Stimulated activated CD4-positive, alpha-beta T cell treated with anti-CD3 and anti-CD28 coated beads, TNF-alpha, amount 100 ng/mL, for 24 hours (primary cell): Measurements from ENCODE around the gene TMBIM6.
"Not testable (repeated sequence)": the region's sequence is repeated elsewhere in the genome, so short reads cannot be mapped to it uniquely, and the experiment has no call there.

Experiments
- DNase-seq, 3 experiments: peaks; one replicate each; pipeline ENCODE4 v3.0.0-alpha.2; 2020; ENCODE audit warnings: low read depth in 3 of 3

The TMBIM6 gene

GRCh38 chr12:49728446-49728845 lies 12.9 kb upstream of the TMBIM6 start:
- no peak for DNase-seq

GRCh38 chr12:49730050-49730449 lies 11.3 kb upstream of the TMBIM6 start:
- DNase-seq, result no peak

- DNase-seq, result no peak
Measured at GRCh38 chr12:49730568-49731101, 10.7 kb upstream of the TMBIM6 start.

- DNase-seq, result no peak
Measured at GRCh38 chr12:49733219-49734017, 7.9 kb upstream of the TMBIM6 start.

GRCh38 chr12:49734900-49735299 lies 6.5 kb upstream of the TMBIM6 start:
- DNase-seq, result not testable (repeated sequence)

- DNase-seq, result not testable (repeated sequence)
Measured at GRCh38 chr12:49738721-49739120, 2.6 kb upstream of the TMBIM6 start.

GRCh38 chr12:49740277-49740676 lies 1.1 kb upstream of the TMBIM6 start:
- not testable (repeated sequence) for DNase-seq

GRCh38 chr12:49741882-49742620 lies 694 bp downstream of the TMBIM6 start:
- DNase-seq, result peak; percentile 62 to 86 (median 74)

- DNase-seq, result no peak
Measured at GRCh38 chr12:49744363-49744885, 3.1 kb downstream of the TMBIM6 start.

GRCh38 chr12:49748306-49748705 lies 6.9 kb downstream of the TMBIM6 start:
- no peak for DNase-seq

GRCh38 chr12:49748800-49749199 lies 7.4 kb downstream of the TMBIM6 start:
- no peak for DNase-seq

- peak in 2 of 3 experiments; percentile 44 to 56 for DNase-seq
Measured at GRCh38 chr12:49750027-49750995, 9.0 kb downstream of the TMBIM6 start.

GRCh38 chr12:49750996-49751393 lies 9.6 kb downstream of the TMBIM6 start:
- DNase-seq, result no peak

GRCh38 chr12:49761677-49762467 lies 20.5 kb downstream of the TMBIM6 start:
- no peak for DNase-seq

- no peak for DNase-seq
Measured at GRCh38 chr12:49762468-49762847, 21.1 kb downstream of the TMBIM6 start.

GRCh38 chr12:49763006-49763591 lies 21.7 kb downstream of the TMBIM6 start:
- DNase-seq, result peak; percentile 55 to 76 (median 65)

- no peak for DNase-seq
Measured at GRCh38 chr12:49764126-49764525, 22.8 kb downstream of the TMBIM6 start.

- DNase-seq, result no peak
Measured at GRCh38 chr12:49766115-49766455, 24.7 kb downstream of the TMBIM6 start.

GRCh38 chr12:49767333-49767732 lies 26.0 kb downstream of the TMBIM6 start:
- DNase-seq, result no peak

GRCh38 chr12:49773102-49773501 lies 31.7 kb downstream of the TMBIM6 start:
- DNase-seq, result not testable (repeated sequence)
